Liver (tissue), 3 donors: ENCODE results near the gene TNFAIP1.

Source experiments
- EGR1 ChIP-seq, 2 donors: IDR thresholded peaks; 2 replicates each; pipeline ENCODE4 v1.6.1; 2016 to 2018; ENCODE audit warnings: antibody characterized with exemption in 2 of 2, low read depth in 2 of 2
- RAD21 ChIP-seq, 2 donors: IDR thresholded peaks; 2 replicates each; pipeline ENCODE4 v1.6.1; 2016; ENCODE audit warnings: antibody characterized with exemption in 2 of 2, mild to moderate bottlenecking in 2 of 2
- SP1 ChIP-seq: IDR thresholded peaks from 2 replicates; pipeline ENCODE4 v1.6.1; 2018; ENCODE audit warnings: antibody characterized with exemption, mild to moderate bottlenecking
- YY1 ChIP-seq: IDR thresholded peaks from 2 replicates; pipeline ENCODE4 v1.6.1; 2016; ENCODE audit warnings: antibody characterized with exemption, mild to moderate bottlenecking
- TF ChIP-seq, protein P1 (sequence below): IDR thresholded peaks from 2 replicates; pipeline ENCODE4 v1.6.1; 2016; ENCODE audit warnings: antibody characterized with exemption
- TF ChIP-seq, protein P2 (sequence below): fragments of 150-350 bp; IDR thresholded peaks from 2 replicates; pipeline ENCODE4 v1.5.1; 2017; ENCODE audit warnings: improper control_type of control experiment, low read depth, low read length; ENCODE audit not compliant: missing input control
- TF ChIP-seq, protein P3 (sequence below): IDR thresholded peaks from 2 replicates; pipeline ENCODE4 v1.6.1; 2016; ENCODE audit warnings: antibody characterized with exemption
- donor health status: healthy.
- donor health status: healthy.

DNA sequence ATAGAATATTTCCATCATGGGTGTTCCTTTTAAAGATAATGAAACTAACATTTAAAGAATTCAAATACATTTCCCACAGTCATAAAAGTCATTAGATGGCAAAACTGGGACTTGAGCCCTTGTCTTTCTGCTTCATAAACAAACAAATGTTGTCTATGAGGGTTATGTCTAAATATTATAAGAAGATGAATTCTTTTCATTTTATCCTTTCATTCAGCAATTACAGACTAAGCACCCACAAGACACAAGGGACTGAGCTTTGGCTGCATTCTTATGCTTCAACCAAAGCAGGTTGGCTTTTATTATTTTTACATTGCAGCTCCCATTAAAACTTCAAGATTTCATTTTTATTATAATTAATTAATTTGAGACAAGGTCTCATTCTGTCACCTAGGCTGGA lies 50.8 kb downstream of the TNFAIP1 start:
- TF ChIP-seq EGR1 (IDR thresholded peaks at IDR 0.05; ENCODE audit: low read depth in 2 of 2) (no peak), SP1 (no peak), RAD21 (IDR thresholded peaks at IDR 0.05) (no peak), YY1 (no peak)
- TF ChIP-seq, protein P1, sequence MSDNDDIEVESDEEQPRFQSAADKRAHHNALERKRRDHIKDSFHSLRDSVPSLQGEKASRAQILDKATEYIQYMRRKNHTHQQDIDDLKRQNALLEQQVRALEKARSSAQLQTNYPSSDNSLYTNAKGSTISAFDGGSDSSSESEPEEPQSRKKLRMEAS: no peak
- TF ChIP-seq, protein P2, sequence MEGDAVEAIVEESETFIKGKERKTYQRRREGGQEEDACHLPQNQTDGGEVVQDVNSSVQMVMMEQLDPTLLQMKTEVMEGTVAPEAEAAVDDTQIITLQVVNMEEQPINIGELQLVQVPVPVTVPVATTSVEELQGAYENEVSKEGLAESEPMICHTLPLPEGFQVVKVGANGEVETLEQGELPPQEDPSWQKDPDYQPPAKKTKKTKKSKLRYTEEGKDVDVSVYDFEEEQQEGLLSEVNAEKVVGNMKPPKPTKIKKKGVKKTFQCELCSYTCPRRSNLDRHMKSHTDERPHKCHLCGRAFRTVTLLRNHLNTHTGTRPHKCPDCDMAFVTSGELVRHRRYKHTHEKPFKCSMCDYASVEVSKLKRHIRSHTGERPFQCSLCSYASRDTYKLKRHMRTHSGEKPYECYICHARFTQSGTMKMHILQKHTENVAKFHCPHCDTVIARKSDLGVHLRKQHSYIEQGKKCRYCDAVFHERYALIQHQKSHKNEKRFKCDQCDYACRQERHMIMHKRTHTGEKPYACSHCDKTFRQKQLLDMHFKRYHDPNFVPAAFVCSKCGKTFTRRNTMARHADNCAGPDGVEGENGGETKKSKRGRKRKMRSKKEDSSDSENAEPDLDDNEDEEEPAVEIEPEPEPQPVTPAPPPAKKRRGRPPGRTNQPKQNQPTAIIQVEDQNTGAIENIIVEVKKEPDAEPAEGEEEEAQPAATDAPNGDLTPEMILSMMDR: no peak
- TF ChIP-seq, protein P3, sequence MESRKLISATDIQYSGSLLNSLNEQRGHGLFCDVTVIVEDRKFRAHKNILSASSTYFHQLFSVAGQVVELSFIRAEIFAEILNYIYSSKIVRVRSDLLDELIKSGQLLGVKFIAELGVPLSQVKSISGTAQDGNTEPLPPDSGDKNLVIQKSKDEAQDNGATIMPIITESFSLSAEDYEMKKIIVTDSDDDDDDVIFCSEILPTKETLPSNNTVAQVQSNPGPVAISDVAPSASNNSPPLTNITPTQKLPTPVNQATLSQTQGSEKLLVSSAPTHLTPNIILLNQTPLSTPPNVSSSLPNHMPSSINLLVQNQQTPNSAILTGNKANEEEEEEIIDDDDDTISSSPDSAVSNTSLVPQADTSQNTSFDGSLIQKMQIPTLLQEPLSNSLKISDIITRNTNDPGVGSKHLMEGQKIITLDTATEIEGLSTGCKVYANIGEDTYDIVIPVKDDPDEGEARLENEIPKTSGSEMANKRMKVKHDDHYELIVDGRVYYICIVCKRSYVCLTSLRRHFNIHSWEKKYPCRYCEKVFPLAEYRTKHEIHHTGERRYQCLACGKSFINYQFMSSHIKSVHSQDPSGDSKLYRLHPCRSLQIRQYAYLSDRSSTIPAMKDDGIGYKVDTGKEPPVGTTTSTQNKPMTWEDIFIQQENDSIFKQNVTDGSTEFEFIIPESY: no peak
